IMR-90 (cell line): Measurements from ENCODE around the gene PRMT7. TPM values are rescaled to one million over a fixed set of nuclear protein-coding genes. Genes with fewer than 3 reads are reported as not detected.

Experiments used
- ATAC-seq: fragments of 200-7000 bp; cut with Tn5 transposase; 2 replicates; pipeline ENCODE4 v1.9.1; 2020; ENCODE audit warnings: low read depth, mild to moderate bottlenecking, moderate library complexity
- BruUV-seq: library from RNA; stranded (reverse); fragments of 400-500 nt; replicated peaks from 2 replicates; lab custom pipeline; 2021; lab: Mats Ljungman, UMichigan
- CTCF ChIA-PET: fragments of 300-600 bp; formaldehyde crosslinking; extraction: SDS; loops from one replicate; lab custom pipeline; 2021; ENCODE audit warnings: antibody characterized with exemption; lab: Yijun Ruan, JAX
- POLR2A ChIA-PET: fragments of 300-600 bp; sonication (Branson Sonifier 250); formaldehyde crosslinking; loops from one replicate; lab custom pipeline; 2022; ENCODE audit warnings: antibody characterized with exemption; ENCODE audit not compliant: unreplicated experiment; lab: Charles Lee
- DNase-seq: peaks from one replicate; pipeline ENCODE4 v3.0.0; 2013
- H2AFZ ChIP-seq: replicated peaks from 2 replicates; pipeline ENCODE3; 2013; ENCODE audit warnings: low read length, mild to moderate bottlenecking; ENCODE audit not compliant: poor library complexity
- H2AK5ac ChIP-seq: 2 replicates; pipeline ENCODE4 v1.6.1; 2013; ENCODE audit warnings: low read depth, low read length, inconsistent platforms
- H2AK9ac ChIP-seq: replicated peaks from 2 replicates; pipeline ENCODE3; 2013; ENCODE audit warnings: mild to moderate bottlenecking, low read depth, low read length, moderate library complexity; ENCODE audit not compliant: poor library complexity
- H2BK120ac ChIP-seq: 2 replicates; pipeline ENCODE4 v1.6.1; 2013; ENCODE audit warnings: low read depth, low read length, inconsistent platforms
- H2BK15ac ChIP-seq: 3 replicates; pipeline ENCODE4 v1.6.1; 2013; ENCODE audit warnings: low read depth, low read length, inconsistent platforms
- H2BK20ac ChIP-seq: 2 replicates; pipeline ENCODE4 v1.6.1; 2013; ENCODE audit warnings: low read depth, mild to moderate bottlenecking, inconsistent platforms, low read length, moderate library complexity
- H2BK5ac ChIP-seq: 2 replicates; pipeline ENCODE4 v1.6.1; 2013; ENCODE audit warnings: mild to moderate bottlenecking, low read depth, low read length, inconsistent platforms; ENCODE audit not compliant: poor library complexity, severe bottlenecking
- H3K14ac ChIP-seq: replicated peaks from 2 replicates; pipeline ENCODE4 v1.6.1; 2013; ENCODE audit warnings: low read depth, low read length, inconsistent platforms
- H3K18ac ChIP-seq: 2 replicates; pipeline ENCODE4 v1.6.1; 2013; ENCODE audit warnings: low read depth, low read length, control low read depth
- H3K23ac ChIP-seq: 2 replicates; pipeline ENCODE4 v1.6.1; 2013; ENCODE audit warnings: low read depth, low read length, inconsistent platforms
- H3K27ac ChIP-seq: 2 replicates; pipeline ENCODE4 v1.5.1; 2013; ENCODE audit warnings: mild to moderate bottlenecking, control low read depth, low read length; ENCODE audit not compliant: insufficient read depth
- H3K27me3 ChIP-seq: 2 replicates; pipeline ENCODE4 v1.6.1; 2013; ENCODE audit warnings: low read length; ENCODE audit not compliant: control insufficient read depth, insufficient read depth
- H3K36me3 ChIP-seq: 2 replicates; pipeline ENCODE4 v1.6.1; 2013; ENCODE audit warnings: low read length, mixed read lengths; ENCODE audit not compliant: control insufficient read depth, insufficient read depth
- H3K4ac ChIP-seq: 2 replicates; pipeline ENCODE4 v1.6.1; 2013; ENCODE audit warnings: low read depth, low read length, inconsistent platforms
- H3K4me1 ChIP-seq: 2 replicates; pipeline ENCODE4 v1.6.1; 2013; ENCODE audit warnings: low read length, mixed read lengths; ENCODE audit not compliant: control insufficient read depth, insufficient read depth
- H3K4me2 ChIP-seq: 2 replicates; pipeline ENCODE4 v1.6.1; 2013; ENCODE audit warnings: low read depth, mild to moderate bottlenecking, control low read depth, low read length, moderate library complexity
- H3K4me3 ChIP-seq: 2 replicates; pipeline ENCODE4 v1.5.1; 2013; ENCODE audit warnings: low read depth, mild to moderate bottlenecking, control low read depth, low read length, moderate library complexity; ENCODE audit not compliant: insufficient read depth
- H3K56ac ChIP-seq: 2 replicates; pipeline ENCODE4 v1.6.1; 2013; ENCODE audit warnings: low read length, inconsistent platforms; ENCODE audit not compliant: insufficient read depth; ENCODE audit errors: extremely low read depth
- H3K79me1 ChIP-seq, 2 experiments: 2 replicates each; pipeline ENCODE4 v1.6.1; 2013; ENCODE audit warnings: low read length in 2 of 2, inconsistent platforms in 1 of 2, low read depth in 1 of 2
- H3K9ac ChIP-seq: 2 replicates; pipeline ENCODE4 v1.6.1; 2013; ENCODE audit warnings: low read depth, low read length, control low read depth
- H3K9me1 ChIP-seq: 2 replicates; pipeline ENCODE4 v1.6.1; 2013; ENCODE audit warnings: low read length, inconsistent platforms; ENCODE audit not compliant: insufficient read depth
- H3K9me3 ChIP-seq: 2 replicates; pipeline ENCODE4 v1.6.1; 2013; ENCODE audit warnings: low read length; ENCODE audit not compliant: control insufficient read depth, insufficient read depth
- H4K20me1 ChIP-seq: 2 replicates; pipeline ENCODE4 v1.6.1; 2013; ENCODE audit warnings: low read length, inconsistent platforms; ENCODE audit not compliant: insufficient read depth
- H4K5ac ChIP-seq: 2 replicates; pipeline ENCODE4 v1.6.1; 2013; ENCODE audit warnings: mild to moderate bottlenecking, low read depth, low read length, control low read depth
- H4K8ac ChIP-seq, 2 experiments: 2 replicates each; pipeline ENCODE4 v1.6.1; 2013; ENCODE audit warnings: low read depth in 2 of 2, low read length in 2 of 2, control low read depth in 1 of 2, inconsistent platforms in 1 of 2
- H4K91ac ChIP-seq: 2 replicates; pipeline ENCODE4 v1.6.1; 2013; ENCODE audit warnings: low read depth, low read length, inconsistent platforms; ENCODE audit not compliant: insufficient read depth
- CHD1 ChIP-seq: IDR thresholded peaks from 2 replicates; pipeline ENCODE4 v1.6.1; 2012; ENCODE audit warnings: low read depth, low read length, improper control_type of control experiment
- ELK1 ChIP-seq: fragments of 150-350 bp; IDR thresholded peaks from 2 replicates; pipeline ENCODE4 v1.6.1; 2016; ENCODE audit warnings: low read depth, mild to moderate bottlenecking, low read length, moderate library complexity, borderline replicate concordance
- MAFK ChIP-seq: IDR thresholded peaks from 2 replicates; pipeline ENCODE4 v1.6.1; 2012; ENCODE audit warnings: low read depth, low read length, improper control_type of control experiment
- MXI1 ChIP-seq: IDR thresholded peaks from 2 replicates; pipeline ENCODE4 v1.6.1; 2012; ENCODE audit warnings: low read depth, mild to moderate bottlenecking, low read length, moderate library complexity, borderline replicate concordance
- POLR2A ChIP-seq: IDR thresholded peaks from 2 replicates; pipeline ENCODE4 v1.6.1; 2012; ENCODE audit warnings: mild to moderate bottlenecking, low read depth, low read length
- RAD21 ChIP-seq: IDR thresholded peaks from 2 replicates; pipeline ENCODE4 v1.6.1; 2012; ENCODE audit warnings: low read length, improper control_type of control experiment
- SMC3 ChIP-seq: fragments of 150-350 bp; IDR thresholded peaks from 2 replicates; pipeline ENCODE4 v1.6.1; 2016; ENCODE audit warnings: low read depth, mild to moderate bottlenecking, antibody characterized with exemption, low read length, moderate library complexity
- WGBS, 2 experiments: methylation state at CpG; one replicate each; pipeline versions ENCODE4 v1.1.5 to v1.1.7; 2013; ENCODE audit warnings: missing lambda C conversion rate in 2 of 2; ENCODE audit not compliant: insufficient read length in 1 of 2; ENCODE audit errors: extremely low coverage in 2 of 2; 5-methylcytosine and 5-hydroxymethylcytosine counted together
- dilution Hi-C: fragments of 300-500 bp; cut with HindIII; formaldehyde crosslinking; loops from one replicate; pipeline ENCODE4 v1.14.3; 2018; ENCODE audit warnings: low sequenced_read_pairs; ENCODE audit not compliant: unreplicated experiment
- in situ Hi-C: fragments of 300-500 bp; cut with MboI; formaldehyde crosslinking; loops from 3 replicates; pipeline ENCODE4 v1.14.3; 2019; ENCODE audit warnings: low sequenced_read_pairs, inconsistent platforms, mixed read lengths
- intact Hi-C: fragments of 100-400 bp; cut with micrococcal nuclease; formaldehyde crosslinking; loops from 2 replicates; pipeline ENCODE4 v1.10.0; 2022
- polyA plus RNA-seq, 3 experiments: library from polyadenylated mRNA; depleted of rRNA; stranded (reverse); fragments of >200 nt; gene quantifications; 2 replicates each; pipeline ENCODE4 v1.2.3, GENCODE V29; 2012; ENCODE audit warnings: low replicate concordance in 1 of 3
- total RNA-seq: library from RNA; depleted of rRNA; stranded (reverse); fragments of >200 nt; gene quantifications from 2 replicates; pipeline ENCODE4 v1.2.3, GENCODE V29; 2012

Gene PRMT7
- total and polyA plus RNA-seq, 2 of the 4 experiments (the other 2 are of a cell fraction): 63.1 to 68.6 TPM

GRCh38 chr16:68358951-68359350, 48.1 kb downstream of the PRMT7 start:
- no peak overlapping the region for H2BK120ac ChIP-seq
- H2AFZ ChIP-seq: no peak overlapping the region
- H2BK20ac ChIP-seq: no peak overlapping the region
- in situ Hi-C loops: no loop called here
- BruUV-seq: no TSS peak
- no peak overlapping the region for H3K56ac ChIP-seq
- DNase-seq (no peak), ATAC-seq (no peak)
- no peak overlapping the region for H4K8ac ChIP-seq
- no peak overlapping the region for H2BK15ac ChIP-seq
- no peak overlapping the region for H3K27ac ChIP-seq
- no peak overlapping the region for H4K5ac ChIP-seq
- no peak overlapping the region for H3K4ac ChIP-seq
- no peaks in the 10 kb centered on the region for H3K4me1 ChIP-seq
- POLR2A ChIA-PET: no interaction called here
- CTCF ChIA-PET: no interaction called here
- no peaks in the 10 kb centered on the region; the same call in 1 of the 2 replicates for H3K27me3 ChIP-seq
- intact Hi-C loops: no loop called here
- dilution Hi-C loops: no loop called here
- H2AK5ac ChIP-seq: no peak overlapping the region
- H3K36me3 ChIP-seq: peaks cover 34% of the 10 kb centered on the region
- H3K79me1 ChIP-seq: no peaks in the 10 kb centered on the region; a peak in 1 of 4 replicates
- WGBS, 2 experiments: 66% methylated on average over 7 of the region's 13 CpGs; no CpG with 5 or more reads in 1 of the 2 experiments
- H3K4me2 ChIP-seq: no peak overlapping the region
- no peak overlapping the region for H3K14ac ChIP-seq
- H3K23ac ChIP-seq: no peak overlapping the region
- no peak overlapping the region for H3K18ac ChIP-seq
- no peaks in the 10 kb centered on the region for H4K20me1 ChIP-seq
- H3K9me1 ChIP-seq: no peaks in the 10 kb centered on the region
- no peak overlapping the region for H2AK9ac ChIP-seq
- no peak overlapping the region for H3K9ac ChIP-seq
- TF ChIP-seq MXI1: no peak
- no peak for TF ChIP-seq POLR2A
- no peak for TF ChIP-seq CHD1
- no peak for TF ChIP-seq ELK1
- TF ChIP-seq MAFK: no peak
- TF ChIP-seq RAD21: no peak
- TF ChIP-seq SMC3: no peak
- no peak overlapping the region for H3K4me3 ChIP-seq
- H3K9me3 ChIP-seq: no peaks in the 10 kb centered on the region
- no peak overlapping the region for H2BK5ac ChIP-seq
- no peak overlapping the region for H4K91ac ChIP-seq
